Uterus (tissue), 2 donors: ENCODE results near the gene ULK3.

Experiments
- CTCF ChIP-seq, 4 experiments: fragments of 200-600 bp in 2 of 4; fragments of 450-650 bp in 2 of 4; sonication (generic) in 2 of 4; IDR thresholded peaks; one replicate each; pipeline ENCODE4 v1.5.1; 2016 to 2019; ENCODE audit warnings: antibody characterized with exemption in 4 of 4, mild to moderate bottlenecking in 2 of 4, moderate library complexity in 1 of 4
- POLR2A ChIP-seq, 2 donors: fragments of 450-650 bp; IDR thresholded peaks; one replicate each; pipeline ENCODE4 v1.6.1; 2016; ENCODE audit warnings: antibody characterized with exemption in 2 of 2, mild to moderate bottlenecking in 1 of 2, moderate library complexity in 1 of 2

DNA sequence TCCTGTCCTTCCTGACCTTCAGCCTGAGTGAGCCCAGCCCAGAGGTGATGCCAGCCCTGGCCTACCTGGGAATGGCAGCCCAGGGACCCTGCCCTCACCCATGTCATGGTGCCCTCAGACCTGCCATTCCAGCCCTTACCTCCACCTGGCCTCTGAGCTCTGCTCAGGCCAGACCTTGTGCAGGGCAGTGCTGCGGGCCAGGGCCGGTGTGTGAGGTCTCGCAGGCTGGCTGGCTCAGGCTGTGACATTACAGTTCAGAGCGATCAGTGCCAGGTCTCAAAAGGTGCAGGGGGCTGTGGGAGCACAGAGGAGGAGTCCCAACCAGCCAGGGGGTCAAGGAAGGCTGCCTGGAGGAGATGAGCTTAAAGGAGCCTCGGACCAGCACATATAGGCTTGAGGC lies 22.9 kb downstream of the ULK3 start:
- no peak for TF ChIP-seq POLR2A (IDR thresholded peaks at IDR 0.05)
- no peak for TF ChIP-seq CTCF (IDR thresholded peaks at IDR 0.05)
